Left lung (tissue), 10 donors: ENCODE measurements around the gene WWP2. TPM values are rescaled to one million over a fixed set of nuclear protein-coding genes. Genes with fewer than 3 reads are reported as not detected.

Experiments
- ATAC-seq: fragments of 200-7000 bp; cut with Tn5 transposase; one replicate; pipeline ENCODE4 v1.9.1; 2020; ENCODE audit warnings: moderate library complexity
- DNase-seq, 4 donors: peaks; one replicate each; pipeline ENCODE4 v3.0.0-alpha.2; 2013 to 2020
- H3K27ac ChIP-seq, 2 donors: fragments of 200-600 bp; sonication (generic) in 1 of 2; one replicate each; pipeline versions ENCODE4 v1.5.0 to v1.8.0; 2020 to 2021
- H3K27me3 ChIP-seq, 2 donors: fragments of 200-600 bp; sonication (generic) in 1 of 2; one replicate each; pipeline versions ENCODE4 v1.5.0 to v1.8.0; 2020 to 2021
- H3K36me3 ChIP-seq, 2 donors: fragments of 200-600 bp; sonication (generic) in 1 of 2; one replicate each; pipeline versions ENCODE4 v1.5.0 to v1.8.0; 2020 to 2021
- H3K4me1 ChIP-seq, 2 donors: fragments of 200-600 bp; one replicate each; pipeline ENCODE4 v1.8.0; 2021
- H3K4me3 ChIP-seq, 2 donors: fragments of 200-600 bp; sonication (generic) in 1 of 2; one replicate each; pipeline versions ENCODE4 v1.5.0 to v1.8.0; 2020 to 2021; ENCODE audit warnings: mild to moderate bottlenecking in 1 of 2
- H3K9me3 ChIP-seq, 2 donors: fragments of 200-600 bp; sonication (generic) in 1 of 2; one replicate each; pipeline versions ENCODE4 v1.5.0 to v1.8.0; 2020 to 2021
- intact Hi-C, 2 donors: fragments of 100-400 bp; cut with DNase I; formaldehyde crosslinking; loops; one replicate each; pipeline versions ENCODE4 v1.11.2 to v1.14.2; 2022
- polyA plus RNA-seq, 6 donors: library from polyadenylated mRNA; unstranded; fragments of 120-200 nt; gene quantifications; one replicate each; pipeline ENCODE4 v1.2.1, GENCODE V29; 2013; ENCODE audit not compliant: insufficient read length in 6 of 6
- total RNA-seq, 2 donors: library from RNA; stranded (reverse); fragmentation: NEBNext Ultra II Directional; extraction: Animal tissue kit (Norgen Biotek cat#: 25700); gene quantifications; one replicate each; pipeline ENCODE4 v1.2.1, GENCODE V29; 2021
- TF ChIP-seq, protein P1 (sequence below), 2 donors: fragments of 200-600 bp; sonication (generic) in 1 of 2; IDR thresholded peaks; one replicate each; pipeline versions ENCODE4 v1.5.0 to v1.8.0; 2021; ENCODE audit warnings: antibody characterized with exemption in 2 of 2
- donor health status: DM: no; HTN: yes; CAD: no.
- donor health status: DM: no; HTN: no; CAD: no.

The WWP2 gene
- total and polyA plus RNA-seq, 8 donors = 30.2 to 73.0 (median 34.6) TPM

DNA sequence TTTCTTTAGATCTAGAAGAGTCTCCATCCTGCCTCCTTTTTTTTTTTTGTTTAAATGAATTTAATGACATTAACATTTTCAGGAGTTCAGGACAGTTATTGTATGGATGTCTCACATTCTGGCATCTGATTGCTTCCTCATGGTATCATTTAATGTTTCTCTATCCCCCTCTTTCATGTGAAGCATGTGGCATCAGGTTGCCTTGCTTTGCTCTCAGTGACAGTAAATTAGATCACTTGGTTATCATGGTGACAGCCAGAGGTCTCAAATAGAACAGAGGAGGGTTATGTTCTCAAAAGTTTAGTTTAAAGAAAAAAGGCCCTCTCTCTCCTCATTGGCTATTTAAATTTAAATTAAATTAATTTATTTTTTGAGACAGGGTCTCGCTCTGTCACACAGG is 74.1 kb downstream of the WWP2 start:
- Histone ChIP-seq H3K4me1 (peaks cover 10 to 32% of the 10 kb centered on the region in 2 donors), H3K27me3 (no peaks in the 10 kb centered on the region), H3K4me3 (no peak overlapping the region), H3K36me3 (peaks cover 0 to 17% of the 10 kb centered on the region in 2 donors), H3K9me3 (no peaks in the 10 kb centered on the region), H3K27ac (no peak overlapping the region)
- DNase-seq = no peak
- TF ChIP-seq, protein P1, sequence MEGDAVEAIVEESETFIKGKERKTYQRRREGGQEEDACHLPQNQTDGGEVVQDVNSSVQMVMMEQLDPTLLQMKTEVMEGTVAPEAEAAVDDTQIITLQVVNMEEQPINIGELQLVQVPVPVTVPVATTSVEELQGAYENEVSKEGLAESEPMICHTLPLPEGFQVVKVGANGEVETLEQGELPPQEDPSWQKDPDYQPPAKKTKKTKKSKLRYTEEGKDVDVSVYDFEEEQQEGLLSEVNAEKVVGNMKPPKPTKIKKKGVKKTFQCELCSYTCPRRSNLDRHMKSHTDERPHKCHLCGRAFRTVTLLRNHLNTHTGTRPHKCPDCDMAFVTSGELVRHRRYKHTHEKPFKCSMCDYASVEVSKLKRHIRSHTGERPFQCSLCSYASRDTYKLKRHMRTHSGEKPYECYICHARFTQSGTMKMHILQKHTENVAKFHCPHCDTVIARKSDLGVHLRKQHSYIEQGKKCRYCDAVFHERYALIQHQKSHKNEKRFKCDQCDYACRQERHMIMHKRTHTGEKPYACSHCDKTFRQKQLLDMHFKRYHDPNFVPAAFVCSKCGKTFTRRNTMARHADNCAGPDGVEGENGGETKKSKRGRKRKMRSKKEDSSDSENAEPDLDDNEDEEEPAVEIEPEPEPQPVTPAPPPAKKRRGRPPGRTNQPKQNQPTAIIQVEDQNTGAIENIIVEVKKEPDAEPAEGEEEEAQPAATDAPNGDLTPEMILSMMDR (IDR thresholded peaks at IDR 0.05) = no peak
- ATAC-seq = no peak
- intact Hi-C loops = no loop called here

DNA sequence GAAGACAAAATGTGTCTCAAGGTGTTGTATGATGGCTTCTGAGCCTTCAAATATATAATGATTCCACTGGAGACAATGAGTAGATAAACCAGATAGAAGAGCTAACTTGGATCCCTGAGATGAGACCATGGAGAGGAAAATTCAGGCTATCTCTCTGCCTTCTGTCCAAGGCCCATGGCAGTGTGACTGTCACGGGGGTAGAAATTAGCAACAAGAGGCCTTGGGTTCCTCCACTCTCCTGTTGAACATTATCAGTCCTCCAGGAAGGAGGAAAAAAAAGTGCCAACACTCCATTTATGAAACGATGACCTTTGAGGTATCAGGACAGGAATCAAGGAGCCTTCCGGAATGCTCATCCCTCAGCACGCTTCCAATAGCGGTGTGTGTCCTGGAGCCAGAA is 75.2 kb downstream of the WWP2 start:
- intact Hi-C loops = no loop called here
- ATAC-seq (no peak), DNase-seq (no peak)
- peaks cover 0 to 29% of the 10 kb centered on the region in 2 donors for H3K36me3 ChIP-seq
- H3K4me3 ChIP-seq = no peak overlapping the region
- H3K27ac ChIP-seq = no peak overlapping the region
- no peaks in the 10 kb centered on the region for H3K27me3 ChIP-seq
- TF ChIP-seq, protein P1 (IDR thresholded peaks at IDR 0.05) = no peak
- H3K4me1 ChIP-seq = peaks cover 10 to 32% of the 10 kb centered on the region in 2 donors
- H3K9me3 ChIP-seq = no peaks in the 10 kb centered on the region

DNA sequence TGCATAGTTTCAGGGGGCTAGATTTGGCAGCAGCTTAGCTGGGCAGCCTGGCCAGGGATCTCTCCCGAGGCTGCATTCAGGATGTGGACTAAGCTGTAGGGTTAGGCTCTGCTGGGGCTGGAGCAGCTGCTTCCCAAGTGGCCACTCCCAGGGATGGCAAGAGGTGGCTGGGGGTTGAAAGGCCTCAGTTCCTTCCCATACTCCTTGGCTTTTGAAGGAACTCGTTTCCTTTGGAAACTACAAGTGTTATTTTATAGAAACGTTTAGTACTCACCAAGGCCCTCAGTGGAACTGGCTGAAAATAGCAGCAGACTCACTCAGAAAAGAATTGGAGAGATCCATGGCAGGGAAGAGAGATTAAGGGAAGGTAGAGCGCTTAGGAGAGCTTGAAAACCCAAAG is 76.4 kb downstream of the WWP2 start:
- H3K36me3 ChIP-seq = peaks cover 0 to 40% of the 10 kb centered on the region in 2 donors
- ATAC-seq = peak; percentile 72
- H3K4me3 ChIP-seq = no peak overlapping the region
- DNase-seq = peak in 2 of 4 donors; percentile 42 to 69
- H3K27ac ChIP-seq = peak overlapping the region; percentile 50 to 61
- TF ChIP-seq, protein P1 (IDR thresholded peaks at IDR 0.05) = no peak
- H3K4me1 ChIP-seq = peaks cover 10 to 28% of the 10 kb centered on the region in 2 donors
- intact Hi-C loops = no loop called here
- no peaks in the 10 kb centered on the region for H3K9me3 ChIP-seq
- no peaks in the 10 kb centered on the region for H3K27me3 ChIP-seq

DNA sequence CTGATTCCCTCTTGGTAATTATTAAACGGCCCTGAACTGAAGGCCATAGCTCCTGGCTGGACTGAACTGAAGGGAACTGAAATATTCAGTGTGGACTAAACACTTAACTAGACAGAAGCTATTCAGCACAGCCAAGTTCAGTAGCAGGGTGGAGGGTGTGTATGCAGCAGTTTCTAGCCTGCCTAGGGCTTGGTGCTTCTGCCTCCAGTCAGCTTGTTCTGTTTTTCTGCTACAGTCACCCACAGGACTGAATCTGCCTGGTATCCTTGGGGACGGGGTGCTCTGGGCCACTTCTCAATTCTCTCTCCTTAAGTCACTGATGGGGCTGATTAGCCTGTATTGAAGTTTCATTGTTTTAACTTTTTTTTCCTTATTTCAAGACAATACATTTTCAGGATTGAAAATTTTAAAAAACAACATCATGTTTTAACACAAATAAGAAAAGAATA is 77.1 kb downstream of the WWP2 start:
- TF ChIP-seq, protein P1 (IDR thresholded peaks at IDR 0.05) = no peak

DNA sequence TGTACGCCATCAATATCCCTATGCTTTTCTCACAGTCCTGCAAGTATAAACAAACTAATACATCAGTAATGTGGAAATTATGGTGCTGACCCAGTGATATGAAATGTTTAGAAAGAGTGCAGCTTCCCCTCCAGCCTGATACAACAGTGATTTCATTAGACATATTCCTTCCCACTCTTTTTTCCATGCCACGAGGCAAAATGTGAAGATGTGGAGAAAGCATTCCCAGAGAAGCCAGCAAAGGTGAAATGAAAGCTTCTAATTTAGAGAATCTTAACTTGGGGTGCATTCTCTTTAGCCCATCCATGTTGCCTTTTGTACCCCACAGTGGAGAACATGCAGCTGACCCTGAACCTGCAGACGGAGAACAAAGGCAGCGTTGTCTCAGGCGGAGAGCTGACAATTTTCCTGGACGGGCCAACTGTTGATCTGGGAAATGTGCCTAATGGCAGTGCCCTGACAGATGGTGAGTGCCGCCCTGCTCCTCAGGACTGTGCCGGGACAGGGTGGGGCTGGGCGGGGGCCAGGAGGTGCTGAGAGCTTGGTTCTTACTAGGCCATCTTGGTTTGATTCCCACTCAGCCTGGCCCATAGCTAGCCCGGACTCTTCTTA is 77.8 kb downstream of the WWP2 start:
- Histone ChIP-seq H3K9me3 (no peaks in the 10 kb centered on the region), H3K27me3 (no peaks in the 10 kb centered on the region), H3K36me3 (peaks cover 0 to 52% of the 10 kb centered on the region in 2 donors), H3K4me3 (no peak overlapping the region), H3K27ac (peak overlapping the region; percentile 20 to 61), H3K4me1 (peaks cover 10 to 14% of the 10 kb centered on the region in 2 donors)
- peak; percentile 72 for ATAC-seq
- TF ChIP-seq, protein P1 (IDR thresholded peaks at IDR 0.05) = no peak
- intact Hi-C loops = no loop called here
- no peak for DNase-seq

More for the DNA sequence above, 77.1 kb downstream of the WWP2 start:
- intact Hi-C loops = no loop called here
- Histone ChIP-seq H3K27me3 (no peaks in the 10 kb centered on the region), H3K4me3 (no peak overlapping the region), H3K27ac (peak overlapping the region in 1 of 2 donors; percentile 61), H3K9me3 (no peaks in the 10 kb centered on the region), H3K4me1 (peaks cover 10 to 21% of the 10 kb centered on the region in 2 donors), H3K36me3 (peaks cover 0 to 46% of the 10 kb centered on the region in 2 donors)
- DNase-seq = no peak
- ATAC-seq = peak; percentile 87
